ENCODE results near the gene NFAT5.
"Not testable (repeated sequence)": the region's sequence is repeated elsewhere in the genome, so short reads cannot be mapped to it uniquely, and the experiment has no call there.

The NFAT5 gene

GRCh38 chr16:69563605-69564580, 1.9 kb upstream of the NFAT5 start:
- DNase-seq (ENCODE audit: insufficient read length, low spot score) (no peak), FAIRE-seq (peak; percentile 58)
- no peak for TF ChIP-seq POLR2A (IDR thresholded peaks at IDR 0.05; ENCODE audit: low read depth, low read length)

GRCh38 chr16:69564845-69565670, 708 bp upstream of the NFAT5 start:
- no peak for TF ChIP-seq POLR2A (IDR thresholded peaks at IDR 0.05; ENCODE audit: low read depth, low read length)
- FAIRE-seq (no peak), DNase-seq (ENCODE audit: insufficient read length, low spot score) (no peak)

GRCh38 chr16:69566240-69566980, 644 bp downstream of the NFAT5 start:
- DNase-seq (ENCODE audit: insufficient read length, low spot score), result peak; percentile 51
- no peak for FAIRE-seq
- TF ChIP-seq POLR2A (IDR thresholded peaks at IDR 0.05; ENCODE audit: low read depth, low read length), result no peak

- DNase-seq (ENCODE audit: insufficient read length, low spot score) (no peak), FAIRE-seq (no peak)
- TF ChIP-seq POLR2A (IDR thresholded peaks at IDR 0.05; ENCODE audit: low read depth, low read length), result no peak
Measured at GRCh38 chr16:69566981-69567680, 1.4 kb downstream of the NFAT5 start.

GRCh38 chr16:69568676-69569075, 2.9 kb downstream of the NFAT5 start:
- TF ChIP-seq POLR2A (IDR thresholded peaks at IDR 0.05; ENCODE audit: low read depth, low read length), result no peak
- DNase-seq (ENCODE audit: insufficient read length, low spot score) (no peak), FAIRE-seq (peak; percentile 15)

- not testable (repeated sequence) for DNase-seq (ENCODE audit: insufficient read length, low spot score); FAIRE-seq
Measured at GRCh38 chr16:69578771-69579170, 13.0 kb downstream of the NFAT5 start.

GRCh38 chr16:69579783-69580481, 14.2 kb downstream of the NFAT5 start:
- DNase-seq (ENCODE audit: insufficient read length, low spot score) (no peak), FAIRE-seq (peak; percentile 27)
- no peak for TF ChIP-seq POLR2A (IDR thresholded peaks at IDR 0.05; ENCODE audit: low read depth, low read length)

GRCh38 chr16:69581297-69581696, 15.5 kb downstream of the NFAT5 start:
- FAIRE-seq (no peak), DNase-seq (ENCODE audit: insufficient read length, low spot score) (no peak)
- no peak for TF ChIP-seq POLR2A (IDR thresholded peaks at IDR 0.05; ENCODE audit: low read depth, low read length)

- FAIRE-seq; DNase-seq (ENCODE audit: insufficient read length, low spot score): not testable (repeated sequence)
Measured at GRCh38 chr16:69584493-69584892, 18.7 kb downstream of the NFAT5 start.

GRCh38 chr16:69589434-69590269, 23.9 kb downstream of the NFAT5 start:
- DNase-seq (ENCODE audit: insufficient read length, low spot score) (no peak), FAIRE-seq (no peak)
- TF ChIP-seq POLR2A (IDR thresholded peaks at IDR 0.05; ENCODE audit: low read depth, low read length), result no peak

- no peak for FAIRE-seq
- no peak for TF ChIP-seq POLR2A (IDR thresholded peaks at IDR 0.05; ENCODE audit: low read depth, low read length)
- no peak for DNase-seq (ENCODE audit: insufficient read length, low spot score)
Measured at GRCh38 chr16:69590590-69590989, 24.8 kb downstream of the NFAT5 start.

- DNase-seq (ENCODE audit: insufficient read length, low spot score), result no peak
- no peak for FAIRE-seq
- no peak for TF ChIP-seq POLR2A (IDR thresholded peaks at IDR 0.05; ENCODE audit: low read depth, low read length)
Measured at GRCh38 chr16:69593751-69594255, 28.0 kb downstream of the NFAT5 start.

All from H54 (cell line).